ENCODE results near the gene RMDN3.

The RMDN3 gene, protein sequence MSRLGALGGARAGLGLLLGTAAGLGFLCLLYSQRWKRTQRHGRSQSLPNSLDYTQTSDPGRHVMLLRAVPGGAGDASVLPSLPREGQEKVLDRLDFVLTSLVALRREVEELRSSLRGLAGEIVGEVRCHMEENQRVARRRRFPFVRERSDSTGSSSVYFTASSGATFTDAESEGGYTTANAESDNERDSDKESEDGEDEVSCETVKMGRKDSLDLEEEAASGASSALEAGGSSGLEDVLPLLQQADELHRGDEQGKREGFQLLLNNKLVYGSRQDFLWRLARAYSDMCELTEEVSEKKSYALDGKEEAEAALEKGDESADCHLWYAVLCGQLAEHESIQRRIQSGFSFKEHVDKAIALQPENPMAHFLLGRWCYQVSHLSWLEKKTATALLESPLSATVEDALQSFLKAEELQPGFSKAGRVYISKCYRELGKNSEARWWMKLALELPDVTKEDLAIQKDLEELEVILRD

GRCh38 chr15:40754883-40755811 is at the start of gene RMDN3:
TSS of gene RMDN3 (minus strand) at chr15:40755254. CDS start at chr15:40754783, 471 bp downstream.
- peak; percentile 83 to 89 for DNase-seq (ENCODE audit: low read depth in 1 of 2, low spot score in 1 of 2)

DNA sequence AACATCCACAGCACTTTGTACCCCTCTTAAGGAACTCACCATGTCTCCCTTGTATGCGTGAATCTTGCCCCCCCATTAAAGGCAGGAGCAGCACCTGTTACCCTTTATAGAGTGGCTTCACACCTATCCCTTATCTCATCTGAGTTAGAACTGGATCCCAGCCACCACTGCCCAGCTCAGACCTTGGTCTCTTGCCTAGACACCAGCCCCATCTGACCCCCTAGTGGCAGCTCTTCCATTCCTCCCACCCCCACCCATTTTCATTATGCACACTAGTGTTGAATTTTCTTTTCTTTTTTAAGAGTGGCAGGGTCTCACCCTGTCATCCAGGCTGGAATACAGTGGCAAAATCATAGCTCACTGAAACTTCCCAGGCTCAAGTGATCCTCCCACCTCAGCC is 48.6 kb upstream of the RMDN3 start:
- no peak for DNase-seq (ENCODE audit: low read depth in 1 of 2, low spot score in 1 of 2)

DNA sequence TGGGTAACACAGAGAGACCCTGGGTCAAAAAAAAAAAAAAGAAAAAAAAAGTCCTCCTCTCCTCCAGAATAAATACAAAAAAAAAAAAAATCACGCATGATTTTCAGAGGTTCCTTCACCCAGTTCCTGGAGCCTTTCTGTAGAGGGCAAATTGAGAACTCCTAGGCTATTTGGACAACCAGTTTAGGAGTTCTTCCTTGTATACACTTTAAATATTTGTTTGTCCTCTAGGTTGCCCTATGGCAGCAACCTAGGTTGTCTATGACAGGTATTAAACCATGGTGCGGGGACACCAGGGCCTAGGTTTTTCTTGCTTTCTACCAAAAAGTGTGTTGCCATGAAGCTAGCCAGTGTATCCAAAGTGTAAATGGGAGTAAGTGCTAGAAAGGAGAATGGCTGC is 48.0 kb upstream of the RMDN3 start:
- no peak for DNase-seq (ENCODE audit: low read depth in 1 of 2, low spot score in 1 of 2)

DNA sequence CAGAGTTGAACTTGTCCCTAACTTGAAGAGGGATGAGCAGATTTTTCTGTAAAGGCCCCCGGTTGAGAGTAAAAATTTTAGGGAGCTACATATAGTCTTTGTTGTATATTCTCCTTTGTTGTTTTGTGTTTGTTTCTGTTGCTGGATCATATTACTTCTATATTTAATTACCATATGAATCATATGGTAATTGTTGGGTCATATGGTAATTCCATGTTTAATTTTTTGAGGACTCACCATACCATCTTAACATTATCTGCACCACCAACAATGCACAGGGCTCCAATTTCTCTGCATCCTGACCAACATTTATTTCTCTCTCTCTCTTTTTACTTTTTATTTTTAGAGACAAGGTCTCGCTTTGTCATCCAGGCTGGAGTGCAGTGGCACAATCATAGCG is 44.5 kb upstream of the RMDN3 start:
- DNase-seq (ENCODE audit: low read depth in 1 of 2, low spot score in 1 of 2) = no peak

DNA sequence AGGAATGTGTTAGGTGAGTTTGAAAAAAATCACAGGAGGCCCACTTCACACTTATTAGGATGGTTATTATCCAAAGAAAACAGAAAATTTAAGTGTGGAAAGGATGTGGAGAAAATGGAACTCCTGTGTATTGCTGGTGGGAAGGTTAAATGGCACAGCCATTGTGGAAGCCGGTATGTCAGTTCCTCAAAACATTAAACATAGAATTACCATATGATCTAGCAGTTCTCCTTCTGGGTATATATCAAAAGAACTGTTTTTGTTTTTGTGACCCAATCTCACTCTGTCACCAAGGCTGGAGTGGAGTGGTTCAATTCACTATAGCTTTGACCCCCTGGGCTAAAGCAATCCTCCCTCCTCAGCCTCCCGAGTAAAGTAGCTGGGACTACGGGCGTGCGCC is 41.5 kb upstream of the RMDN3 start:
- no peak for DNase-seq (ENCODE audit: low read depth in 1 of 2, low spot score in 1 of 2)

DNA sequence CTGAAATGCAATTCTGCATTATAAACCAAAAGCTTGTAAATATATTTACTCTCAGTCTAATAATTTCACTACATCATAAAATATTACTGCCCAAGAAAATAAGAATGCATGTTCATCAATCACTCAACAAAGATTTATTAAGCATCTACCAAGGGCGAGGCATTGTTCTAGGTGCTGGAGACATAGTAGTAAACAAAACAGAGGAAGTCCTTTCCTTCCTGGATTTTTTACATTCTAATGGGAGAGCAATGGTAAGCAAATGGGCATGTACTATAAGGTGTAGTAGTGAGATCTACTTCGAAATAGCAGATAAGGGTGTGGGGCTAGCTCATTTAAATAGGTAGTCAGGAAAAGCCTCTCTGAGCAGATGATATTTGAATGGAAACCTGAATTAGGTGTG is 41.0 kb upstream of the RMDN3 start:
- no peak for DNase-seq (ENCODE audit: low read depth in 1 of 2, low spot score in 1 of 2)

DNA sequence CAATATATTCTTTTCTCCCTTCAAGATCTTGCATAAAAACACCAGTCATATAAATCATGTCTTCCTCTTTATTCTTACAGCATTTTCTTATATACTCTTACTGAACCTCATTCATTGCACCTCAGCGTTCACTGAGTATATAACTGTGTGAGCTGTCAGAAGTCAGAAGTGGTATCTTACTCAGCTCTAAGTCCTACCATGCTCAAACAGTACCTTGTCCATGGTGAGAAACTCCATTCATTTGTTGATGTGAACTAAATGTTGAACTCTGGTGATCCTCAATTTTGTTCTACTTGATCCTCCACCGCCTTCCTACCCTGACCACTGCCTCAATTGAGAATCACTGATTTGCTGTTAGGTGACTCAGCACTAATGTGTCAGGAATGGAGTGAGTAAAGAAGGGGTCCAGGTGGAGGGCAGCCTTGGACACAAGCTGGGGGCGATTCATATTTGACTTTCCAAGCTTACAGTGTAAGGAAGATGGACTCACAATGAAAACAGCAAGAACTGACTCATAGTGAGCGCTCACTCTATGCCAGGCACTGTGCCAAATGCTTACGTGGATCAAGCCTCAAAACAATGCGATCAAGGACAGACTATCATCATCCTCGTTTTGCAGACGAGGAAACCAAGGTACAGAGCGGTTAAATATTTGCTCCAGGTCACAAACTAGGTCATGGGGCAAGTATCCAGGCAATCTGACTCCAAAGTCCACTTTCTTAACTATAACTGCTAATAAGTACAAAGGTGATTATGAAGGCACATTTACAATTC is 38.3 kb upstream of the RMDN3 start:
- no peak for DNase-seq (ENCODE audit: low read depth in 1 of 2, low spot score in 1 of 2)

- no peak for DNase-seq (ENCODE audit: low read depth in 1 of 2, low spot score in 1 of 2)
These were observed 37.3 kb upstream of the RMDN3 start for GRCh38 chr15:40792394-40792793.

- no peak for DNase-seq (ENCODE audit: low read depth in 1 of 2, low spot score in 1 of 2)
These were observed 35.7 kb upstream of the RMDN3 start for GRCh38 chr15:40790718-40791117.

DNA sequence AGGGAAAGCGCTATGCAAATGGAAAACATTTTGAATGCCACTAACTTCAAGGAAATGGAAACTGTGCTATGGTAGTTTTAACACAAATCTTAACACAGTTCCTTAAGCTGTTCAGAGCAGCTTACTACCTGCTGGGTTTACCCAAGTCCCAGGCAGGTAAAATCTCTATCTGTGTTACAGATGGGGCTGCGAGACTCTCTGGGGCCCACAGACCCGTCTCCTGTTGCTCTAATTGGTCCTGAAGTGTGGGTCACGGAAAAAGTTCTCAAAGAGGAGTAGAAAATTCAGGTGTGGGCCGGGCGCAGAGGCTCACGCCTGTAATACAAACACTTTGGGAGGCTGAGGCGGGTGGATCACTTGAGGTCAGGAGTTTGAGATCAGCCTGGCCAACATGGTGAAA is 34.9 kb upstream of the RMDN3 start:
- DNase-seq (ENCODE audit: low read depth in 1 of 2, low spot score in 1 of 2) = no peak

DNA sequence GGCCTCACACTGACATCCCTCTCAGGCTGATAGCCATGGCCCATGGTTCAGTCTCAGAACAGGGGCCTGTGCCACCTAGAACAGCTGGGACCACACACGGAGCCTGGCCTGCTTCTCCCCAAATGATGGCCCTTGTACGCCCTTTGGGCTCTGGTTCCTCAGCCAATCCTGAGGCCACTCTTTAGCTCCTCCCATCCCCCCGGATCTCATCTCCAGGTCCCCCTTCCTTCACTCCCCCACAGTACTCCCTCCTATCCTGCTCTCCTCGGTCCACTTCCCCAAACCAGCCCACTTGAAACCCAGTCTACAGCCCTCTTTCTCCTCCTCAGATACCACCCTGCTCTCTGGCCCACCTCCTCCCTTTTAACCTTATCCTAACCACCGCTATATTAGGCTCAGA is 34.1 kb upstream of the RMDN3 start:
- DNase-seq (ENCODE audit: low read depth in 1 of 2, low spot score in 1 of 2) = no peak

GRCh38 chr15:40787991-40788390 is 32.9 kb upstream of the RMDN3 start:
- DNase-seq (ENCODE audit: low read depth in 1 of 2, low spot score in 1 of 2) = no peak

DNA sequence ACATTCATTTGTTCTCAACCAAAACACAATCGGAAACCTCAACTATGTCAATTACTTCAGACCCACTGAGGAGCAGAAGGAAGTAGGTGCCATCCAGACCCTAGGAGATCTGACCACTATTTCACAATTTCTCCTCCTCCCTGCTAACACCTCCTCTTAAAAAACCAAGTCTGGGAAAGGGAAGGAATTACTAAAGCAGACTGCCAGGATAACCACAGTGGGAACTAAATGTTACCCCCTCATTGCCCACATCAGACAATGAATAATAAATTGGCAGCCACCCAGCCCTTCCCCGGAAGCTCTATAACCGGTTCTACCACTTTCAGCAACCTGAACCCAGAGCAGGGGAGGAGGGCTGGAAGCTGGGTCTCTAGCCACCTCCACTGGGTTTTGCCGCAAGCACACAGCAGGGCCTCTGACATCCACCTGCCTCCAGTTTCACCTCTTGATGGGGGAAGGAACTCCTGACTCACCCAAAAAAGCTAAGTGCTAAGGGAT is 32.3 kb upstream of the RMDN3 start:
- peak in 1 of 2 donors; percentile 27 for DNase-seq (ENCODE audit: low read depth in 1 of 2, low spot score in 1 of 2)

GRCh38 chr15:40785814-40786213 is 30.8 kb upstream of the RMDN3 start:
- no peak for DNase-seq (ENCODE audit: low read depth in 1 of 2, low spot score in 1 of 2)

DNA sequence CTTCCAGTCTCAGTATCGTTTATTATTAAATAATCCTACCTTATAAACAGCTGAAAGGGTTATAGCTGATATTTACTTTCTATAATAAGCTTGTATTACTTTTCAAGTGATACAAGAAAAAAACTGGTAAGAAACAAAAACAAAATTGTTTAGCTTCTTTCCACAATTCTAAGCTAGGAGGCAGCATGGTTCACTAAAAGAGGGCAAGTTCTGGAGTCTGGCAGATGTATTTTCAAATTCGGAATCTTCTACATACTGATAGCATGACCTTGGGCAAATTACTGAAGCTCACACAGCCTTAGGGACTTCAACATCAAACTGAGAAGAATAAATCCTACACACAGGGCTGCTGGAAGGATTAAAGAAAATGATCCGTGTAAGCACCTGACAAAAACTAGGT is 30.1 kb upstream of the RMDN3 start:
- DNase-seq (ENCODE audit: low read depth in 1 of 2, low spot score in 1 of 2) = no peak

DNA sequence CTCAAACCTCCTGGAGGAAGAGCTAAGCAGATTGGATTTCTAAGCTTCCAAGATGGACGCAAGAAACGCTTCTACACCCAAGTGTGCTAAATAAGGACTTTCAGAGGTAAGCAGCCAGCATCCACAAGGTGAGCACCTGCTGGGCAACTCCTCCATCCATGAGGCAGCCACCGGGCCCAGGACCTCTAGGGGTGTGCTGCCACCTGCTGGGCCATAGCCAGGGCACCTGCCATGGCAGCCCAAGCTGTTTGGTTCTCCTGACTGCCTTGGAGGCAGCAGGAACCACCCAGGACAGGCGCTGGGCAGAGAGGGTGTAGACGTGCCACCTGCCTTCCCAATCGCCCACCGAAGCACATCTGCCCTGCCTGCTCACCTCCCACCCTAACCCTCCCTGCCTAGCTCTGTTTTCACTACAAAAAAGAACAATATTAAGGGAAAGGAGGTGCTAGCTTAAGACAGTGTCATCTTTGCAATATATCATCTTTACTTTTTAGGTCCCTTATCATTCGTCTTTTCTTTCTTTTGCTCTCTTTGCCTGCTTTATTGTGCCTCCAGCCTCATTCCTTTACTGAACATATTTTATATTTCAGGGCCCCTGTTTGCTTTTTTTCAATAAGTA is 27.7 kb upstream of the RMDN3 start:
- DNase-seq (ENCODE audit: low read depth in 1 of 2, low spot score in 1 of 2) = peak; percentile 66 to 70

- DNase-seq (ENCODE audit: low read depth in 1 of 2, low spot score in 1 of 2) = no peak
These were observed 21.6 kb upstream of the RMDN3 start for GRCh38 chr15:40776537-40777141.

GRCh38 chr15:40775740-40776536 is 20.9 kb upstream of the RMDN3 start:
- no peak for DNase-seq (ENCODE audit: low read depth in 1 of 2, low spot score in 1 of 2)

GRCh38 chr15:40775007-40775406 is 20.0 kb upstream of the RMDN3 start:
- no peak for DNase-seq (ENCODE audit: low read depth in 1 of 2, low spot score in 1 of 2)
